22Rv1 (cell line): ENCODE results near the gene DKK2.

ENCODE experiments used
- CTCF ChIP-seq: fragments of 450-650 bp; IDR thresholded peaks from 2 replicates; pipeline ENCODE4 v1.5.1; 2017; ENCODE audit warnings: mild to moderate bottlenecking
- ZFX ChIP-seq: fragments of 450-650 bp; IDR thresholded peaks from 2 replicates; pipeline ENCODE4 v1.6.1; 2017; ENCODE audit warnings: antibody characterized with exemption, borderline replicate concordance

DNA sequence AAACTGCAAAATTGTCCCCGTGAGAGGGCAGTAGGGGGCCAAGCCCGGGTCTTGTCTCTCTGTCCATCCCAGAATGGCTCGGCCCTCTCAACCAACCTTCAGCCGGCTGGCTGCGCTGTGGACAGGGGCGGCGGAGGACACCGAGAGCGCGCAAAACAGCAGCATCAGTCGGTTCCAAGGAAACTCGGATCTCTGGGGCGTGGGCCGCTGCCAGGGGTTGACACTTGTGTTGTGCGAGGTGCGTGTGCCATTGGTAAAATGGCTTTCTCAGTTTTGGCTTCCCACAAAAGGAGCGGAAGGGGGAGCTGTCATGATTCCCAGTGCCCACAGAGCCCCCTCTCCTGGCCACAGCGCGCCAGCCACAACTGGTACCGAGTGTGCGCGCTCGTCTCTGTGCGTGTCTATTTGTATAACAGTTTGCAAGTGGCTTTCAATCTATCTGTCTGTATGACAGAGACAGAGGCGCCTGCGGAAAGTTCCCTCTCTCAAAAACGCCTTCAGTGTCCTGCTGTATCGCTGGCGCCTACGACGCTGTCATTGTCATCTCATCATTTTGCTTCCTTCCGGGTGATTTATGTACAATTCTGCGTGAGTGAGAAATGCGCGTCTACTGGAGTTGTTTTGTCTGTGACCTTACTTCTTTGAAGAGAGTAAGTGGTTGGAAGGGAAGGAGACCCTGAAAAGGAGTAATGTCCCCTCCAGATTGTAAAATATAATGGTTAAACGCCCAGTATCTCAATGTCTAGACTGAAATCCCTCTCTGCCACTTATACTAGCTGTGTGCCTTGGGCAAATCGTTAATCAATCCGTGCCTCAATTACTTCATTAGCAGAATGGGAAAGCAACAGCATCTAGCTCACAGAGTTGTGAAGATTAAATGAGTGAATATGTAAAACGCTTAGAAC is 1.8 kb downstream of the DKK2 start:
- TF ChIP-seq CTCF = peak; percentile 68
- TF ChIP-seq ZFX = no peak
